Measurements from ENCODE around the gene CCL22.
"Not testable (repeated sequence)": the region's sequence is repeated elsewhere in the genome, so short reads cannot be mapped to it uniquely, and the experiment has no call there.

Gene CCL22, protein sequence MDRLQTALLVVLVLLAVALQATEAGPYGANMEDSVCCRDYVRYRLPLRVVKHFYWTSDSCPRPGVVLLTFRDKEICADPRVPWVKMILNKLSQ
- total RNA-seq = 0 reads per million in 2 donors

DNA sequence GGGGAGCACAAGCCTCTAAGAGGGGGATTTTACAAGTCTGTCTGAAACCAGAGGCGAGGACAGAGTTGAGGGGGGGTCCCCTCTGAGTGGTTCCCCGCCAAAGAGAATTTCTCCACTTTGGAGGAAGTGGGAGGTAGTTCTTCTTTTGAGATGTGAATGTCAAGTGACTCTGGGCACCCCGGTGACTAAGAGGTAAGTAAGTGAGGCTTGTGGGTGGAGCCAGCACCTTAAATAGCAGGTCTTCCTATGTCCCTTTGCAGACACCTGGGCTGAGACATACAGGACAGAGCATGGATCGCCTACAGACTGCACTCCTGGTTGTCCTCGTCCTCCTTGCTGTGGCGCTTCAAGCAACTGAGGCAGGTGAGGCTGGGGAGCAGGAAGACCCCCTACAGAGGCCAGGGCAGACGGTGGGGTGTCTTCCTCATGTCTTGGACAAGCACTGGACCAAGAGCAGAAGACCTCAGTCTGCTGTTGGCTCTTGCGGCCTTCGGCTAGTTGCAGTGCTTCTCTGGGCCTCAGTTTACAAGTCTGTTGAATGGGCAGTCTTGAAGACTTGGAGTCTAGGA, at the start of gene CCL22:
Gene CCL22 (plus strand): TSS at position 257 of the 569 bp plus-strand sequence. CDS start 34 bp downstream, at position 291.
- DNase-seq = no peak

DNA sequence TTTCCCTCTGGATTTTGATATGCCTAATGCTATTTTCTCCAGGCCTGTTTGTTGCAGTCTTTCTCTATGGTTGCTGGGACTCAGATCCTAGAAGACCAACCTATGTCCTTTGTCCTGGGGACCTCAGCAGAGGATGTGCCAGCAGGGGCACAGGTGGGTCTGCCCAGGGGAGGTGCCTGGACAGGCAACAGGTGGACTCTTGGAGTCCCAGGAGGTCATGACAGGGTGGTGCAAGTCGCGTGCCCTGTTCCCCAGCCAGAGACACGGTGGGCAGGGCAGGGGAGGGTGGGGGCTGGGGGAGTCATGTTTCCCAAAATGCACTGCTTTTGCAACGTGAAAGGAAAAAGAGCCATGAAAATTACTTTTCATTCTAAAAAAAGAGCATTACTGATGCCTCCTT, 47.8 kb upstream of the CCL22 start:
- DNase-seq = no peak

DNA sequence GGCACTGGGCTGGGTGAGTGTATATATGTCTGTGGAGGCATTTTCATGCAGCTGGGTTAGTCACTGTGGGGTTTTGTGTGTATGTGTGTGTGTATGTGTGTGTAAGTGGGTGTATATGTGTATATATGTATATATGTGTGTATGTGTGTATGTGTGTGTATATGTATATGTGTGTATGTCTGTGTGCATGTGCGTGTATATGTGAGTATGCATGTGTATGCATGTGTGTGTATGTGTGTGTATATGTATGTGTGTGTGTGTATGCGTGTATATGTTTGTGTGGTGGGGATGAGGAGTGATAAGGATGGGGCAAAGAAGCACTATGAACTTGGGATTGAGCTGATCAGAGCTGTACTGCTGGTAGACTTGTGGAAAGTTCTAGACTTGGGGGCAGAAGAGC, 45.1 kb upstream of the CCL22 start:
- no peak for DNase-seq

- DNase-seq = peak in 1 of 5 experiments; percentile 44
Observed at GRCh38 chr16:57314161-57314785, 44.3 kb upstream of the CCL22 start.

DNA sequence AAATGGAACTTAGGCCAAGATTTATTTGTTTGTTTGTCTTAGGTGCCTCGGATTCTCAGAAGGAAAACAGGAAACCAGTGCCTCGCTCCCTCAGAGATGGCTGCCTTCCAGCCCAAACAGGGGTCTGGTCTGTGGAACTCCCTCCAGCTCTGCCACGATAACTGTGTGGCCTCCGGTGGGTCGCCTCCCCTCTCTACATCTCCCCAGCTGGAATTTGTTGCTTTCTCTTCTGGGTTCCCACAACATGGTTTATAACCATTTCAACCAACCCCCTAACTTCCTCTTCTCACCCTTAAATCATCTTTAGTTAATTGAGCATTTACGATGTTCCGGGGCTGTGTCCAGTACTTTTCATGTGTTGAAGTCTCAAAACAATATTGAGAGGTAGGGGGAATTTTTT, 43.2 kb upstream of the CCL22 start:
- no peak for DNase-seq

DNA sequence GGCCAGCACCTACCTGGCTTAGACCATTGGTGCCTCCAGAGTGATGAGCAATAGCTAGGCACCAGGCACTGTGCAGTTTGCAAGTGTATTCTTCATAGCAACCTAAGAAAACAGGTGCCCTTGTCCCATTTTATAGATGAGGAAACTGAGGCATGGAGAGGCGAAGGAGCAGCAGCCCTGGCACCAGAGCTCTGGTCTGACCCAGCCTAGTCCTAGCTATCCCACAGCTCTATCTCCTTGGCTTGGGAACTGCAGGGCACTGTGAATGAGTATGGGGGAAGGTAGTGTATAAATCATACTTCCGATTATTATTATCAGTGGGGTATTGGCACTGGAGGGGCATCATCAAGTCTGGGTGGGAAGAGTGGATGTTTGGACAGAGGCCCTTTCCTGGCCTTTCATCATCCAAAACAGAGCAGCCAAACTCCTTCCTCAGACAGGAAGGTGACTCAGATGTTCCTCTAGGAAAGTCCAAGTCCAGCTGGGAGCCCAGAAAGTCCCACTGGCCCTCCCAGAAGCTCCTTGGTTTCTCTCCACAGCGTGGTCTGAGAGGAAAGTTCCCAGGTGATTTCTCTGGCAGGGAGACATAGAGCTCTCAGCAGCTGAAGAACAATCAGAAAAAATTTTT, 42.1 kb upstream of the CCL22 start:
- no peak for DNase-seq

- no peak for DNase-seq
Observed at GRCh38 chr16:57318240-57318970, 40.2 kb upstream of the CCL22 start.

DNA sequence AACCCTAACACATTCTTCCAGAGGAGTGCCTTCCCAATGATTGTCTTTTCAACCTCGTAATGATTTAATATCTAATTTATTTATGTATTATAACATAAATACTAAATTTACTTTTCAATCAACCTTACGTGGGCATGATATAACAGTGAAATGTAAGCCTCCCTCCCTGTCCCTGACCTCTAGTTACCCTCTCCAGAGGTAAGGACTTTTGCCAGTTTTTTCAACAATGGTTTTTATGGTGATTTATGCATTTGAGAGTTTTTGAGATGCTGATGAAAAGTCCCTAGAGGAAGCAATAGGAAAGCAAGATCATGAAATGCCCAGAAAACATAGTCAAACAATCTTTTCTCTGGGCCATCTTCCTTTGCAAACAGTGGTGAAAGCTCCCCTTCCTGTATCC, 38.9 kb upstream of the CCL22 start:
- DNase-seq = no peak

GRCh38 chr16:57324749-57325148, 33.8 kb upstream of the CCL22 start:
- DNase-seq = no peak

GRCh38 chr16:57325458-57325857, 33.1 kb upstream of the CCL22 start:
- DNase-seq = no peak

- DNase-seq = no peak
Observed at GRCh38 chr16:57329718-57330327, 28.8 kb upstream of the CCL22 start.

DNA sequence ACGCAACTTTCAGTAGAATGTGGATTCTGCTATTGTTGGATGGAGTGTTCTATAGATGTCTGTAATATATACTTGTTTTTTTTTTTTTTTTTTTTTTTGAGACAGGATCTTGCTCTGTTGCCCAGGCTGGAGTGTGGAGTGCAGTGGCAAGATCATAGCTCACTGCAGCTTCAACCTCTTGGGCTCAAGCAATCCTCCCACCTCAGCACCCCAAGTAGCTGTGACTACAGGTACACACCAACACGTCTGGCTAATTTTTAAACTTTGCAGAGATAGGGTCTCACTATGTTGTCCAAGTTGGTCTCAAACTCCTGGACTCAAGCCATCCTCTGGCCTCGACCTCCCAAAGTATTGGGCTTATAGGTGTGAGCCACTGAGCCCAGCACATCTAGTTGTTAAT, 27.2 kb upstream of the CCL22 start:
- DNase-seq = no peak

DNA sequence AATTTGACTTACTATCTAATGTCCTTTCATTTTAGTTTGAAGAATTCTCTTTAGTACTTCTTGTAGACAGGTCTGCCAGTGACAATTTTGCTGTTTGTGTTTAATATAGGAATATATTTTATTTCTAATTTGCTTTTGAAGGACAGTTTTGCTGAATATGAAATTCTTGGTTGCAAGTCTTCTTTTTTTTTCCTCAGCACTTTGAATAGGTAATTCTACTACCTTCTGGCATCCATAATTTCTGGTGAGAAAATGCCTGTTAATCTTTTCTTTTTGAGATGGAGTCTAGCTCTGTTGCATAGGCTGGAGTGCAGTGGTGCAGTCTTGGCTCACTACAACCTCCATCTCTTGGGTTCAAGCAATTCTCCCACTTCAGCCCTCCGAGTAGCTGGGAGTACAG, 25.2 kb upstream of the CCL22 start:
- DNase-seq = no peak

- no peak for DNase-seq
Observed at GRCh38 chr16:57335366-57335765, 23.2 kb upstream of the CCL22 start.

GRCh38 chr16:57341062-57341440, 17.5 kb upstream of the CCL22 start:
- no peak for DNase-seq

DNA sequence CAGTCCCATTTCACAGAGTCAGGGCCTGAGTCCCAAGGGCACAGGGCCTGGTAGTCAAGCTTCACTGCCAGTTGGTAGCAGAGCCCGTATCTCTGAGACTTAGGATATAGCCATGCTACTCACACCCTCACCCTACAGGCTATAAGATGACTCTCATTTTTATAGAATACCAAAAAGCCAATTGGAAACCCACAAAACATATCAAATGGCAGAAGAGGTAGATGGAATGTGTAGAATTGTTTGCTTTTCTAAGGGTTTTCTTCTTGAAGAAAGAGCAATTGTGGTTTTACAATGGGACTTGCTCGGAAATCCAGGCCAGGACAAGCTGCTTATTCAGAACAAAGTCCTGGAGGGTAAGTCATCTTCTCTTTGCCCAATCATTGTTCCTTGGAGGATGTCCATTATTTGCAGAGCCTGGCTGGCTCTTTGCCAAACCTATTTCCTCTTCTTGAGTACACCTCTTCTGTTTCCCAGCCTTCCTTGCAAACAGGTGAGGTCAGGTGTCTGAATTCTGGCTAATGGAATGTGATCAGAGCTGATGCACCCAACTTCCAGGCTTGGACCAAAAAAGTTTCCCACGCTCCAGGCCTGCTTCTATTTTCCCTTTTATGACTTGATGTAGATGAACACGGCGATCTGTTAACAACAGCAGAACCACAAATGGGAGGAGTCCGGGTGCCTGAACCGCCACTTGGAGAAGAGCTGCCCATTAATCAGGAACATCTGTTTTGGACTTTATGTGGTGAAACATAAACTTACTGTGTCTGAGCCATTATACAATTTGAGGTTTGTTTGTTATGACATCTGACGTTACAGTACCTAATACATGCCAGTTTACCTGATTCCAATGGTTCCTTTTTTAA, 16.9 kb upstream of the CCL22 start:
- no peak for DNase-seq

GRCh38 chr16:57342606-57343005, 16.0 kb upstream of the CCL22 start:
- DNase-seq = not testable (repeated sequence)

GRCh38 chr16:57343221-57343620, 15.4 kb upstream of the CCL22 start:
- no peak for DNase-seq

- not testable (repeated sequence) for DNase-seq
Observed at GRCh38 chr16:57344094-57344493, 14.5 kb upstream of the CCL22 start.

DNA sequence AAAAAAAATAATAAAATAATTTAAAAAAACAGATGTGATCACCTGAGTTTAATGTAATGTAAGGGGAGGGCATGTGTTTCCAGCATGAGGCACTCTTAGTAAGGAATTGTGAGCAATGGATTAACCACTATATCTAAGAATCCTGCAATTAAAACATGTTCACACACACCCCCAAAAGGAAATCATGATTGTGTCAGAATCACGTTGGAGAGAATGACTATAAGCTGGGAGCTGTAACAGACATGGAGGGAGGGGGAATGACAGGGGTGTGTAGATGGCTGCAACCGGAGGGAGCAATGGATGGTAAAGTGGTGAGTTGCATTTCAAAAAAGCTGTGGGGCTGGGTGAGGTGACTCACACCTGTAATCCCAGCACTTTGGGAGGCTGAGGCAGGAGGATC, 13.6 kb upstream of the CCL22 start:
- DNase-seq = no peak

- no peak for DNase-seq
Observed at GRCh38 chr16:57345666-57346204, 12.8 kb upstream of the CCL22 start.

GRCh38 chr16:57347858-57348257, 10.7 kb upstream of the CCL22 start:
- no peak for DNase-seq

Data from T-helper 2 cell (primary cell).